VCaP (cell line): ENCODE data around the gene OLIG2.

ENCODE experiments used
- H3K27ac ChIP-seq: fragments of 450-650 bp; 2 replicates; pipeline ENCODE4 v1.5.1; 2017
- TF ChIP-seq, protein P1 (sequence below): fragments of 450-650 bp; conservative IDR thresholded peaks from 2 replicates; pipeline ENCODE4 v1.5.1; 2017; ENCODE audit warnings: mild to moderate bottlenecking, moderate library complexity

Gene OLIG2

DNA sequence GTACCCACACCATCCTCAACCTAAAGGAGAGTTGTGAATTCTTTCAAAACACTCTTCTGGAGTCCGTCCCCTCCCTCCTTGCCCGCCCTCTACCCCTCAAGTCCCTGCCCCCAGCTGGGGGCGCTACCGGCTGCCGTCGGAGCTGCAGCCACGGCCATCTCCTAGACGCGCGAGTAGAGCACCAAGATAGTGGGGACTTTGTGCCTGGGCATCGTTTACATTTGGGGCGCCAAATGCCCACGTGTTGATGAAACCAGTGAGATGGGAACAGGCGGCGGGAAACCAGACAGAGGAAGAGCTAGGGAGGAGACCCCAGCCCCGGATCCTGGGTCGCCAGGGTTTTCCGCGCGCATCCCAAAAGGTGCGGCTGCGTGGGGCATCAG, 638 bp upstream of the OLIG2 start:
- no peak overlapping the region for H3K27ac ChIP-seq
- TF ChIP-seq, protein P1, sequence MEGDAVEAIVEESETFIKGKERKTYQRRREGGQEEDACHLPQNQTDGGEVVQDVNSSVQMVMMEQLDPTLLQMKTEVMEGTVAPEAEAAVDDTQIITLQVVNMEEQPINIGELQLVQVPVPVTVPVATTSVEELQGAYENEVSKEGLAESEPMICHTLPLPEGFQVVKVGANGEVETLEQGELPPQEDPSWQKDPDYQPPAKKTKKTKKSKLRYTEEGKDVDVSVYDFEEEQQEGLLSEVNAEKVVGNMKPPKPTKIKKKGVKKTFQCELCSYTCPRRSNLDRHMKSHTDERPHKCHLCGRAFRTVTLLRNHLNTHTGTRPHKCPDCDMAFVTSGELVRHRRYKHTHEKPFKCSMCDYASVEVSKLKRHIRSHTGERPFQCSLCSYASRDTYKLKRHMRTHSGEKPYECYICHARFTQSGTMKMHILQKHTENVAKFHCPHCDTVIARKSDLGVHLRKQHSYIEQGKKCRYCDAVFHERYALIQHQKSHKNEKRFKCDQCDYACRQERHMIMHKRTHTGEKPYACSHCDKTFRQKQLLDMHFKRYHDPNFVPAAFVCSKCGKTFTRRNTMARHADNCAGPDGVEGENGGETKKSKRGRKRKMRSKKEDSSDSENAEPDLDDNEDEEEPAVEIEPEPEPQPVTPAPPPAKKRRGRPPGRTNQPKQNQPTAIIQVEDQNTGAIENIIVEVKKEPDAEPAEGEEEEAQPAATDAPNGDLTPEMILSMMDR, result no peak

DNA sequence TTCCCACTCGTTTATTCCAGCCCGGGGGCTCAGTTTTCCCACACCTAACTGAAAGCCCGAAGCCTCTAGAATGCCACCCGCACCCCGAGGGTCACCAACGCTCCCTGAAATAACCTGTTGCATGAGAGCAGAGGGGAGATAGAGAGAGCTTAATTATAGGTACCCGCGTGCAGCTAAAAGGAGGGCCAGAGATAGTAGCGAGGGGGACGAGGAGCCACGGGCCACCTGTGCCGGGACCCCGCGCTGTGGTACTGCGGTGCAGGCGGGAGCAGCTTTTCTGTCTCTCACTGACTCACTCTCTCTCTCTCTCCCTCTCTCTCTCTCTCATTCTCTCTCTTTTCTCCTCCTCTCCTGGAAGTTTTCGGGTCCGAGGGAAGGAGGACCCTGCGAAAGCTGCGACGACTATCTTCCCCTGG, 716 bp downstream of the OLIG2 start:
- TF ChIP-seq, protein P1, result no peak
- no peak overlapping the region for H3K27ac ChIP-seq

DNA sequence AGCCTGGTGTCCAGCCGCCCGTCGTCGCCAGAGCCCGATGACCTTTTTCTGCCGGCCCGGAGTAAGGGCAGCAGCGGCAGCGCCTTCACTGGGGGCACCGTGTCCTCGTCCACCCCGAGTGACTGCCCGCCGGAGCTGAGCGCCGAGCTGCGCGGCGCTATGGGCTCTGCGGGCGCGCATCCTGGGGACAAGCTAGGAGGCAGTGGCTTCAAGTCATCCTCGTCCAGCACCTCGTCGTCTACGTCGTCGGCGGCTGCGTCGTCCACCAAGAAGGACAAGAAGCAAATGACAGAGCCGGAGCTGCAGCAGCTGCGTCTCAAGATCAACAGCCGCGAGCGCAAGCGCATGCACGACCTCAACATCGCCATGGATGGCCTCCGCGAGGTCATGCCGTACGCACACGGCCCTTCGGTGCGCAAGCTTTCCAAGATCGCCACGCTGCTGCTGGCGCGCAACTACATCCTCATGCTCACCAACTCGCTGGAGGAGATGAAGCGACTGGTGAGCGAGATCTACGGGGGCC, 1.2 kb downstream of the OLIG2 start:
- no peak overlapping the region for H3K27ac ChIP-seq
- TF ChIP-seq, protein P1, result no peak

DNA sequence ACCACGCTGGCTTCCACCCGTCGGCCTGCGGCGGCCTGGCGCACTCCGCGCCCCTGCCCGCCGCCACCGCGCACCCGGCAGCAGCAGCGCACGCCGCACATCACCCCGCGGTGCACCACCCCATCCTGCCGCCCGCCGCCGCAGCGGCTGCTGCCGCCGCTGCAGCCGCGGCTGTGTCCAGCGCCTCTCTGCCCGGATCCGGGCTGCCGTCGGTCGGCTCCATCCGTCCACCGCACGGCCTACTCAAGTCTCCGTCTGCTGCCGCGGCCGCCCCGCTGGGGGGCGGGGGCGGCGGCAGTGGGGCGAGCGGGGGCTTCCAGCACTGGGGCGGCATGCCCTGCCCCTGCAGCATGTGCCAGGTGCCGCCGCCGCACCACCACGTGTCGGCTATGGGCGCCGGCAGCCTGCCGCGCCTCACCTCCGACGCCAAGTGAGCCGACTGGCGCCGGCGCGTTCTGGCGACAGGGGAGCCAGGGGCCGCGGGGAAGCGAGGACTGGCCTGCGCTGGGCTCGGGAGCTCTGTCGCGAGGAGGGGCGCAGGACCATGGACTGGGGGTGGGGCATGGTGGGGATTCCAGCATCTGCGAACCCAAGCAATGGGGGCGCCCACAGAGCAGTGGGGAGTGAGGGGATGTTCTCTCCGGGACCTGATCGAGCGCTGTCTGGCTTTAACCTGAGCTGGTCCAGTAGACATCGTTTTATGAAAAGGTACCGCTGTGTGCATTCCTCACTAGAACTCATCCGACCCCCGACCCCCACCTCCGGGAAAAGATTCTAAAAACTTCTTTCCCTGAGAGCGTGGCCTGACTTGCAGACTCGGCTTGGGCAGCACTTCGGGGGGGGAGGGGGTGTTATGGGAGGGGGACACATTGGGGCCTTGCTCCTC, 1.9 kb downstream of the OLIG2 start:
- TF ChIP-seq, protein P1, result no peak
- no peak overlapping the region for H3K27ac ChIP-seq

DNA sequence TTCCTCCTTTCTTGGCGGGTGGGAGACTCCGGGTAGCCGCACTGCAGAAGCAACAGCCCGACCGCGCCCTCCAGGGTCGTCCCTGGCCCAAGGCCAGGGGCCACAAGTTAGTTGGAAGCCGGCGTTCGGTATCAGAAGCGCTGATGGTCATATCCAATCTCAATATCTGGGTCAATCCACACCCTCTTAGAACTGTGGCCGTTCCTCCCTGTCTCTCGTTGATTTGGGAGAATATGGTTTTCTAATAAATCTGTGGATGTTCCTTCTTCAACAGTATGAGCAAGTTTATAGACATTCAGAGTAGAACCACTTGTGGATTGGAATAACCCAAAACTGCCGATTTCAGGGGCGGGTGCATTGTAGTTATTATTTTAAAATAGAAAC, 2.5 kb downstream of the OLIG2 start:
- TF ChIP-seq, protein P1, result no peak
- no peak overlapping the region for H3K27ac ChIP-seq

DNA sequence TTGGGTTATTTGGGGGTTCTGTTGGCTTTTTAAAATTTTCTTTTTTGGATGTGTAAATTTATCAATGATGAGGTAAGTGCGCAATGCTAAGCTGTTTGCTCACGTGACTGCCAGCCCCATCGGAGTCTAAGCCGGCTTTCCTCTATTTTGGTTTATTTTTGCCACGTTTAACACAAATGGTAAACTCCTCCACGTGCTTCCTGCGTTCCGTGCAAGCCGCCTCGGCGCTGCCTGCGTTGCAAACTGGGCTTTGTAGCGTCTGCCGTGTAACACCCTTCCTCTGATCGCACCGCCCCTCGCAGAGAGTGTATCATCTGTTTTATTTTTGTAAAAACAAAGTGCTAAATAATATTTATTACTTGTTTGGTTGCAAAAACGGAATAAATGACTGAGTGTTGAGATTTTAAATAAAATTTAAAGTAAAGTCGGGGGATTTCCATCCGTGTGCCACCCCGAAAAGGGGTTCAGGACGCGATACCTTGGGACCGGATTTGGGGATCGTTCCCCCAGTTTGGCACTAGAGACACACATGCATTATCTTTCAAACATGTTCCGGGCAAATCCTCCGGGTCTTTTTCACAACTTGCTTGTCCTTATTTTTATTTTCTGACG, 3.1 kb downstream of the OLIG2 start:
- H3K27ac ChIP-seq, result no peak overlapping the region
- TF ChIP-seq, protein P1, result no peak

DNA sequence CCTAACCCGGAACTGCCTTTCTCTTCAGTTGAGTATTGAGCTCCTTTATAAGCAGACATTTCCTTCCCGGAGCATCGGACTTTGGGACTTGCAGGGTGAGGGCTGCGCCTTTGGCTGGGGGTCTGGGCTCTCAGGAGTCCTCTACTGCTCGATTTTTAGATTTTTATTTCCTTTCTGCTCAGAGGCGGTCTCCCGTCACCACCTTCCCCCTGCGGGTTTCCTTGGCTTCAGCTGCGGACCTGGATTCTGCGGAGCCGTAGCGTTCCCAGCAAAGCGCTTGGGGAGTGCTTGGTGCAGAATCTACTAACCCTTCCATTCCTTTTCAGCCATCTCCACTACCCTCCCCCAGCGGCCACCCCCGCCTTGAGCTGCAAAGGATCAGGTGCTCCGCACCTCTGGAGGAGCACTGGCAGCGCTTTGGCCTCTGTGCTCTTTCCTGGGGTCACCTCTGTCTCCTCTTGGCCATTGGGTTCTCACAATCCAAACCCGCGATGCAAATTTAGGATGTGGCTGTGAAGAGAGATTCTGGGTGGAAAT, 3.7 kb downstream of the OLIG2 start:
- no peak overlapping the region for H3K27ac ChIP-seq
- TF ChIP-seq, protein P1, result no peak
